SK-N-SH treated with all-trans-retinoic acid at 6 μM for 48 hours (cell line): ENCODE results near the gene HPGD.

ENCODE experiments used
- ARNTL ChIP-seq: fragments of 450-650 bp; formaldehyde crosslinking; IDR thresholded peaks from 2 replicates; pipeline ENCODE4 v1.5.0; 2020; ENCODE audit warnings: low read depth, mild to moderate bottlenecking, moderate library complexity, borderline replicate concordance
- ESRRG ChIP-seq: fragments of 250-450 bp; sonication (Bioruptor Pico); IDR thresholded peaks from 2 replicates; pipeline ENCODE4 v1.6.1; 2021; ENCODE audit warnings: mild to moderate bottlenecking
- OSR1 ChIP-seq: fragments of 250-450 bp; sonication (Bioruptor Pico); IDR thresholded peaks from 2 replicates; pipeline ENCODE4 v1.8.0; 2022; ENCODE audit warnings: moderate library complexity, mild to moderate bottlenecking, inconsistent platforms
- PPARA ChIP-seq: fragments of 250-450 bp; sonication (Bioruptor Pico); IDR thresholded peaks from 2 replicates; pipeline ENCODE4 v1.5.0; 2020; ENCODE audit warnings: mild to moderate bottlenecking, borderline replicate concordance
- RARB ChIP-seq: fragments of 250-450 bp; sonication (Bioruptor Pico); IDR thresholded peaks from 2 replicates; pipeline ENCODE4 v1.8.0; 2021; ENCODE audit warnings: mild to moderate bottlenecking, moderate library complexity
- TCF4 ChIP-seq: fragments of 250-450 bp; sonication (Bioruptor Pico); IDR thresholded peaks from 2 replicates; pipeline ENCODE4 v1.8.0; 2021; ENCODE audit warnings: mild to moderate bottlenecking, moderate library complexity, borderline replicate concordance
- TOX ChIP-seq: fragments of 250-450 bp; sonication (Bioruptor Pico); IDR thresholded peaks from 2 replicates; pipeline ENCODE4 v1.8.0; 2021; ENCODE audit warnings: mild to moderate bottlenecking, moderate library complexity, borderline replicate concordance
- ZC3H10 ChIP-seq: fragments of 250-450 bp; sonication (Bioruptor Pico); IDR thresholded peaks from 2 replicates; pipeline ENCODE4 v1.5.1; 2021; ENCODE audit warnings: mild to moderate bottlenecking, moderate library complexity
- ZFP30 ChIP-seq: fragments of 450-650 bp; formaldehyde crosslinking; IDR thresholded peaks from 2 replicates; pipeline ENCODE4 v1.5.0; 2022; ENCODE audit warnings: mild to moderate bottlenecking, moderate library complexity
- ZNF565 ChIP-seq: fragments of 450-650 bp; formaldehyde crosslinking; conservative IDR thresholded peaks from 2 replicates; pipeline ENCODE4 v1.5.0; 2020; ENCODE audit warnings: low read depth, mild to moderate bottlenecking, moderate library complexity
- TF ChIP-seq, protein P1 (sequence below): fragments of 250-450 bp; sonication (Bioruptor Pico); IDR thresholded peaks from 2 replicates; pipeline ENCODE4 v1.5.1; 2021; ENCODE audit warnings: mild to moderate bottlenecking, moderate library complexity
- TF ChIP-seq, protein P2 (sequence below): fragments of 250-450 bp; sonication (Bioruptor Pico); IDR thresholded peaks from 2 replicates; pipeline ENCODE4 v1.5.1; 2020; ENCODE audit warnings: low read depth, mild to moderate bottlenecking, moderate library complexity
- TF ChIP-seq, protein P3 (sequence below): fragments of 250-450 bp; sonication (Bioruptor Pico); IDR thresholded peaks from 2 replicates; pipeline ENCODE4 v1.8.0; 2020; ENCODE audit warnings: mild to moderate bottlenecking, moderate library complexity, borderline replicate concordance
- TF ChIP-seq, protein P4 (sequence below): fragments of 250-450 bp; sonication (Bioruptor Pico); IDR thresholded peaks from 2 replicates; pipeline ENCODE4 v1.8.0; 2021; ENCODE audit warnings: low read depth, mild to moderate bottlenecking, moderate library complexity, borderline replicate concordance

DNA sequence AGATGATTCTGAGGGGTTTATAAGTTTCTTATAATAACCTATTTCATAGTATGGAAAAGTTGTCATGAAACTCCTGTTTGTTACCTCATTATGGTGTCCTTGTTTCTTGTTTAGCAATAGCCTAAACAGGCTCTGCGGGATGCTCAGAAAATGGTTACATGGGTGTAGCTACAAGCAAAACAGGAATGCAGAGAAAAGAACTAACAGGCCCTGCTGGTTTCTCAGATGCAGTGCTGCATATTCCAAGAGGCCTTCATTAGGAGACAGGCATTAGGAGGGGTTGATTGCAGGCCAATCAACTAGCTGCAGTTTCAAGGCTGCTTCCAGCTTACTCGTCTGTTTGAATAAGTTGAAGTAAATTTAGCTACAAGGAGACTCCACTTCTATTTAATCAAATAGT, 37.6 kb upstream of the HPGD start:
- TF ChIP-seq ZC3H10 (no peak), ARNTL (no peak), ESRRG (no peak), ZNF565 (CRISPR knock-in tag) (no peak), OSR1 (CRISPR knock-in tag) (no peak), RARB (no peak), TOX (CRISPR knock-in tag) (no peak), TCF4 (no peak), PPARA (no peak), ZFP30 (no peak)
- TF ChIP-seq, protein P1, sequence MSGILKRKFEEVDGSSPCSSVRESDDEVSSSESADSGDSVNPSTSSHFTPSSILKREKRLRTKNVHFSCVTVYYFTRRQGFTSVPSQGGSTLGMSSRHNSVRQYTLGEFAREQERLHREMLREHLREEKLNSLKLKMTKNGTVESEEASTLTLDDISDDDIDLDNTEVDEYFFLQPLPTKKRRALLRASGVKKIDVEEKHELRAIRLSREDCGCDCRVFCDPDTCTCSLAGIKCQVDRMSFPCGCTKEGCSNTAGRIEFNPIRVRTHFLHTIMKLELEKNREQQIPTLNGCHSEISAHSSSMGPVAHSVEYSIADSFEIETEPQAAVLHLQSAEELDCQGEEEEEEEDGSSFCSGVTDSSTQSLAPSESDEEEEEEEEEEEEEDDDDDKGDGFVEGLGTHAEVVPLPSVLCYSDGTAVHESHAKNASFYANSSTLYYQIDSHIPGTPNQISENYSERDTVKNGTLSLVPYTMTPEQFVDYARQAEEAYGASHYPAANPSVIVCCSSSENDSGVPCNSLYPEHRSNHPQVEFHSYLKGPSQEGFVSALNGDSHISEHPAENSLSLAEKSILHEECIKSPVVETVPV (CRISPR knock-in tag), result no peak
- TF ChIP-seq, protein P2, sequence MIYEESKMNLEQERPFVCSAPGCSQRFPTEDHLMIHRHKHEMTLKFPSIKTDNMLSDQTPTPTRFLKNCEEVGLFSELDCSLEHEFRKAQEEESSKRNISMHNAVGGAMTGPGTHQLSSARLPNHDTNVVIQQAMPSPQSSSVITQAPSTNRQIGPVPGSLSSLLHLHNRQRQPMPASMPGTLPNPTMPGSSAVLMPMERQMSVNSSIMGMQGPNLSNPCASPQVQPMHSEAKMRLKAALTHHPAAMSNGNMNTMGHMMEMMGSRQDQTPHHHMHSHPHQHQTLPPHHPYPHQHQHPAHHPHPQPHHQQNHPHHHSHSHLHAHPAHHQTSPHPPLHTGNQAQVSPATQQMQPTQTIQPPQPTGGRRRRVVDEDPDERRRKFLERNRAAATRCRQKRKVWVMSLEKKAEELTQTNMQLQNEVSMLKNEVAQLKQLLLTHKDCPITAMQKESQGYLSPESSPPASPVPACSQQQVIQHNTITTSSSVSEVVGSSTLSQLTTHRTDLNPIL (CRISPR knock-in tag), result no peak
- TF ChIP-seq, protein P3, sequence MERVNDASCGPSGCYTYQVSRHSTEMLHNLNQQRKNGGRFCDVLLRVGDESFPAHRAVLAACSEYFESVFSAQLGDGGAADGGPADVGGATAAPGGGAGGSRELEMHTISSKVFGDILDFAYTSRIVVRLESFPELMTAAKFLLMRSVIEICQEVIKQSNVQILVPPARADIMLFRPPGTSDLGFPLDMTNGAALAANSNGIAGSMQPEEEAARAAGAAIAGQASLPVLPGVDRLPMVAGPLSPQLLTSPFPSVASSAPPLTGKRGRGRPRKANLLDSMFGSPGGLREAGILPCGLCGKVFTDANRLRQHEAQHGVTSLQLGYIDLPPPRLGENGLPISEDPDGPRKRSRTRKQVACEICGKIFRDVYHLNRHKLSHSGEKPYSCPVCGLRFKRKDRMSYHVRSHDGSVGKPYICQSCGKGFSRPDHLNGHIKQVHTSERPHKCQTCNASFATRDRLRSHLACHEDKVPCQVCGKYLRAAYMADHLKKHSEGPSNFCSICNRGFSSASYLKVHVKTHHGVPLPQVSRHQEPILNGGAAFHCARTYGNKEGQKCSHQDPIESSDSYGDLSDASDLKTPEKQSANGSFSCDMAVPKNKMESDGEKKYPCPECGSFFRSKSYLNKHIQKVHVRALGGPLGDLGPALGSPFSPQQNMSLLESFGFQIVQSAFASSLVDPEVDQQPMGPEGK (CRISPR knock-in tag), result no peak
- TF ChIP-seq, protein P4, sequence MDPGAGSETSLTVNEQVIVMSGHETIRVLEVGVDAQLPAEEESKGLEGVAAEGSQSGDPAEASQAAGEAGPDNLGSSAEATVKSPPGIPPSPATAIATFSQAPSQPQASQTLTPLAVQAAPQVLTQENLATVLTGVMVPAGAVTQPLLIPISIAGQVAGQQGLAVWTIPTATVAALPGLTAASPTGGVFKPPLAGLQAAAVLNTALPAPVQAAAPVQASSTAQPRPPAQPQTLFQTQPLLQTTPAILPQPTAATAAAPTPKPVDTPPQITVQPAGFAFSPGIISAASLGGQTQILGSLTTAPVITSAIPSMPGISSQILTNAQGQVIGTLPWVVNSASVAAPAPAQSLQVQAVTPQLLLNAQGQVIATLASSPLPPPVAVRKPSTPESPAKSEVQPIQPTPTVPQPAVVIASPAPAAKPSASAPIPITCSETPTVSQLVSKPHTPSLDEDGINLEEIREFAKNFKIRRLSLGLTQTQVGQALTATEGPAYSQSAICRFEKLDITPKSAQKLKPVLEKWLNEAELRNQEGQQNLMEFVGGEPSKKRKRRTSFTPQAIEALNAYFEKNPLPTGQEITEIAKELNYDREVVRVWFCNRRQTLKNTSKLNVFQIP (CRISPR knock-in tag), result no peak
